ENCODE data around the gene LRP3. TPM values are rescaled to one million over a fixed set of nuclear protein-coding genes. Genes with fewer than 3 reads are reported as not detected.

LRP3 gene
- total RNA-seq, 2 donors from 2014 or later = 16.3 to 22.2 TPM

GRCh38 chr19:33197591-33198000 lies 3.5 kb downstream of the LRP3 start:
- H3K9me3 ChIP-seq = no peaks in the 10 kb centered on the region
- H3K36me3 ChIP-seq = no peaks in the 10 kb centered on the region
- H3K4me3 ChIP-seq = no peak overlapping the region
- no peak overlapping the region for H3K27ac ChIP-seq
- peaks cover 0 to 12% of the 10 kb centered on the region in 2 donors for H3K4me1 ChIP-seq
- no peaks in the 10 kb centered on the region for H3K27me3 ChIP-seq
- no peak for DNase-seq (ENCODE audit: low spot score)
- TF ChIP-seq, protein P1, sequence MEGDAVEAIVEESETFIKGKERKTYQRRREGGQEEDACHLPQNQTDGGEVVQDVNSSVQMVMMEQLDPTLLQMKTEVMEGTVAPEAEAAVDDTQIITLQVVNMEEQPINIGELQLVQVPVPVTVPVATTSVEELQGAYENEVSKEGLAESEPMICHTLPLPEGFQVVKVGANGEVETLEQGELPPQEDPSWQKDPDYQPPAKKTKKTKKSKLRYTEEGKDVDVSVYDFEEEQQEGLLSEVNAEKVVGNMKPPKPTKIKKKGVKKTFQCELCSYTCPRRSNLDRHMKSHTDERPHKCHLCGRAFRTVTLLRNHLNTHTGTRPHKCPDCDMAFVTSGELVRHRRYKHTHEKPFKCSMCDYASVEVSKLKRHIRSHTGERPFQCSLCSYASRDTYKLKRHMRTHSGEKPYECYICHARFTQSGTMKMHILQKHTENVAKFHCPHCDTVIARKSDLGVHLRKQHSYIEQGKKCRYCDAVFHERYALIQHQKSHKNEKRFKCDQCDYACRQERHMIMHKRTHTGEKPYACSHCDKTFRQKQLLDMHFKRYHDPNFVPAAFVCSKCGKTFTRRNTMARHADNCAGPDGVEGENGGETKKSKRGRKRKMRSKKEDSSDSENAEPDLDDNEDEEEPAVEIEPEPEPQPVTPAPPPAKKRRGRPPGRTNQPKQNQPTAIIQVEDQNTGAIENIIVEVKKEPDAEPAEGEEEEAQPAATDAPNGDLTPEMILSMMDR (IDR thresholded peaks at IDR 0.05) = no peak

GRCh38 chr19:33198169-33198568 lies 4.0 kb downstream of the LRP3 start:
- DNase-seq (ENCODE audit: low spot score) = no peak
- Histone ChIP-seq H3K36me3 (no peaks in the 10 kb centered on the region), H3K9me3 (no peaks in the 10 kb centered on the region), H3K27ac (no peak overlapping the region), H3K4me1 (peaks cover 0 to 12% of the 10 kb centered on the region in 2 donors), H3K27me3 (no peaks in the 10 kb centered on the region), H3K4me3 (no peak overlapping the region)
- TF ChIP-seq, protein P1 (IDR thresholded peaks at IDR 0.05) = no peak

GRCh38 chr19:33199441-33200265 lies 5.5 kb downstream of the LRP3 start:
- Histone ChIP-seq H3K4me1 (peaks cover 0 to 12% of the 10 kb centered on the region in 2 donors), H3K4me3 (no peak overlapping the region), H3K36me3 (peaks cover 4% of the 10 kb centered on the region), H3K9me3 (no peaks in the 10 kb centered on the region), H3K27ac (no peak overlapping the region), H3K27me3 (no peaks in the 10 kb centered on the region)
- no peak for DNase-seq (ENCODE audit: low spot score)
- TF ChIP-seq, protein P1 (IDR thresholded peaks at IDR 0.05) = no peak

DNA sequence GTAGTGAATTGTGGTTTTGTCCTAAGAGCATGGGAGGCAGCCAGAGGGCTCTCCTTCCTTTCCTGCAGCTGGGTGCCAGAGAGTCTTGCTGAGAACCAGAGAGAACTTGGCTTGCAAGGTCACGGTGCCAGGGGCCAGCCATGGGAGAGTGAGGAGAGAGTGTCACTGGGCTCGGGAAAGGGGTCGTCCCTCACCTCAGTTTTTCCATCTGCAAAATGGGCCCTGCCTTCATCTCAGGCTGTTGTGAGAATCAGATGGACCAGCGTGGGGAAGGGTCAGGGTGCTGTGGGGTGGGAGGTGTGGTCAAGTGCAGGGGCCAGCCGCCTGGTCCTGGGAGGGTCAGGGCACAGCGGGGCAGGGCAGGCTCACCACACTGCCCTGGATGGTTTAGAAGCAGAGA lies 7.3 kb downstream of the LRP3 start:
- Histone ChIP-seq H3K4me1 (no peaks in the 10 kb centered on the region), H3K36me3 (peaks cover 7% of the 10 kb centered on the region), H3K4me3 (no peak overlapping the region), H3K27ac (no peak overlapping the region), H3K27me3 (no peaks in the 10 kb centered on the region), H3K9me3 (no peaks in the 10 kb centered on the region)
- no peak for DNase-seq (ENCODE audit: low spot score)
- TF ChIP-seq, protein P1 (IDR thresholded peaks at IDR 0.05) = no peak

GRCh38 chr19:33201886-33202545 lies 7.9 kb downstream of the LRP3 start:
- no peak for DNase-seq (ENCODE audit: low spot score)
- no peaks in the 10 kb centered on the region for H3K9me3 ChIP-seq
- no peak overlapping the region for H3K27ac ChIP-seq
- TF ChIP-seq, protein P1 (IDR thresholded peaks at IDR 0.05) = no peak
- H3K27me3 ChIP-seq = no peaks in the 10 kb centered on the region
- H3K4me1 ChIP-seq = no peaks in the 10 kb centered on the region
- no peak overlapping the region for H3K4me3 ChIP-seq
- peaks cover 7% of the 10 kb centered on the region for H3K36me3 ChIP-seq
